HepG2 (cell line): Measurements from ENCODE around the gene PRDX5. TPM values are rescaled to one million over a fixed set of nuclear protein-coding genes. Genes with fewer than 3 reads are reported as not detected.

ENCODE experiments used
- ATRX ChIP-seq: sonication (generic); formaldehyde crosslinking; IDR thresholded peaks from 2 replicates; pipeline ENCODE4 v1.4.0; 2020; ENCODE audit warnings: missing genetic modification reagents, borderline replicate concordance
- BRD4 ChIP-seq: sonication (generic); formaldehyde crosslinking; IDR thresholded peaks from 2 replicates; pipeline ENCODE4 v1.4.0; 2020; ENCODE audit warnings: missing genetic modification reagents
- JUN ChIP-seq: sonication (generic); formaldehyde crosslinking; IDR thresholded peaks from 2 replicates; pipeline ENCODE4 v1.4.0; 2020; ENCODE audit warnings: mild to moderate bottlenecking, missing genetic modification reagents
- NCOA1 ChIP-seq: sonication (generic); formaldehyde crosslinking; IDR thresholded peaks from 2 replicates; pipeline ENCODE4 v1.9.0; 2021; ENCODE audit warnings: missing genetic modification reagents
- NFKB2 ChIP-seq: sonication (generic); formaldehyde crosslinking; IDR thresholded peaks from 2 replicates; pipeline ENCODE4 v1.4.0; 2020; ENCODE audit warnings: missing genetic modification reagents, borderline replicate concordance
- NKX3-1 ChIP-seq: sonication (generic); formaldehyde crosslinking; IDR thresholded peaks from 2 replicates; pipeline ENCODE4 v1.5.0; 2020; ENCODE audit warnings: missing genetic modification reagents
- NR2F6 ChIP-seq, 2 experiments: IDR thresholded peaks; 2 replicates each; pipeline ENCODE4 v1.6.1; 2016; ENCODE audit warnings: antibody characterized with exemption in 1 of 2, mild to moderate bottlenecking in 1 of 2
- PHF8 ChIP-seq: sonication (generic); formaldehyde crosslinking; IDR thresholded peaks from 2 replicates; pipeline ENCODE4 v1.5.0; 2020; ENCODE audit warnings: missing genetic modification reagents
- RBFOX2 ChIP-seq: fragments of 200-400 bp; formaldehyde crosslinking; IDR thresholded peaks from 2 replicates; pipeline ENCODE4 v1.6.1; 2017; ENCODE audit warnings: low read depth, mild to moderate bottlenecking, low read length
- SMARCE1 ChIP-seq: fragments of 450-650 bp; IDR thresholded peaks from 2 replicates; pipeline ENCODE4 v1.6.1; 2017; ENCODE audit warnings: borderline replicate concordance
- YEATS2 ChIP-seq: sonication (generic); formaldehyde crosslinking; IDR thresholded peaks from 2 replicates; pipeline ENCODE4 v1.4.0; 2020; ENCODE audit warnings: missing genetic modification reagents, borderline replicate concordance
- YEATS4 ChIP-seq: sonication (generic); formaldehyde crosslinking; IDR thresholded peaks from 2 replicates; pipeline ENCODE4 v1.4.0; 2020; ENCODE audit warnings: missing genetic modification reagents, borderline replicate concordance
- ZFY ChIP-seq: sonication (generic); formaldehyde crosslinking; IDR thresholded peaks from 2 replicates; pipeline ENCODE4 v1.4.0; 2020; ENCODE audit warnings: missing genetic modification reagents
- ZMYM2 ChIP-seq: sonication (generic); formaldehyde crosslinking; IDR thresholded peaks from 2 replicates; pipeline ENCODE4 v1.8.0; 2022; ENCODE audit warnings: mild to moderate bottlenecking, missing genetic modification reagents
- ZNF121 ChIP-seq: sonication (generic); formaldehyde crosslinking; IDR thresholded peaks from 2 replicates; pipeline ENCODE4 v1.5.0; 2020; ENCODE audit warnings: mild to moderate bottlenecking, missing genetic modification reagents
- ZNF24 ChIP-seq: fragments of 450-650 bp; IDR thresholded peaks from 2 replicates; pipeline ENCODE4 v1.6.1; 2017; ENCODE audit warnings: antibody characterized with exemption, mild to moderate bottlenecking
- ZNF7 ChIP-seq: IDR thresholded peaks from 2 replicates; pipeline ENCODE4 v1.6.1; 2016; ENCODE audit warnings: missing biosample characterization, missing genetic modification reagents
- ZNF749 ChIP-seq: sonication (generic); formaldehyde crosslinking; IDR thresholded peaks from 2 replicates; pipeline ENCODE4 v1.8.0; 2022; ENCODE audit warnings: mild to moderate bottlenecking, missing genetic modification reagents, moderate library complexity, borderline replicate concordance
- ZNF761 ChIP-seq: sonication (generic); formaldehyde crosslinking; conservative IDR thresholded peaks from 2 replicates; pipeline ENCODE4 v1.4.0; 2020; ENCODE audit warnings: mild to moderate bottlenecking, missing genetic modification reagents
- ZNF766 ChIP-seq: sonication (generic); formaldehyde crosslinking; IDR thresholded peaks from 2 replicates; pipeline ENCODE4 v1.5.0; 2020; ENCODE audit warnings: missing genetic modification reagents, borderline replicate concordance
- ZNF788 ChIP-seq: sonication (generic); formaldehyde crosslinking; IDR thresholded peaks from 2 replicates; pipeline ENCODE4 v1.5.0; 2020; ENCODE audit warnings: mild to moderate bottlenecking, missing genetic modification reagents, borderline replicate concordance
- ZNF792 ChIP-seq: IDR thresholded peaks from 2 replicates; pipeline ENCODE4 v1.6.1; 2016
- polyA plus RNA-seq, 8 experiments: library from polyadenylated mRNA; depleted of rRNA in 3 of 8; stranded (reverse) in 7 of 8; unstranded in 1 of 8; fragments of >200 nt; fragmentation: Illumina TruSeq in 4 of 8; extraction: Trizol in 4 of 8; gene quantifications; 2 replicates each; pipeline versions ENCODE4 v1.2.1 to v1.2.3, GENCODE V29; 2011 to 2016; ENCODE audit warnings: low read depth in 4 of 8, missing spikeins in 1 of 8, mixed read lengths in 1 of 8; ENCODE audit not compliant: insufficient read depth in 1 of 8
- total RNA-seq, 5 experiments: library from RNA; depleted of rRNA; stranded (reverse); fragments of >200 nt; fragmentation: Illumina TruSeq; extraction: Trizol; gene quantifications; 2 replicates each; pipeline ENCODE4 v1.2.3, GENCODE V29; 2016; ENCODE audit warnings: low read depth in 1 of 5
- TF ChIP-seq, protein P1 (sequence below): sonication (generic); formaldehyde crosslinking; IDR thresholded peaks from 2 replicates; pipeline ENCODE4 v1.5.1; 2020; ENCODE audit warnings: mild to moderate bottlenecking, moderate library complexity, missing genetic modification reagents
- TF ChIP-seq, protein P2 (sequence below): sonication (generic); formaldehyde crosslinking; IDR thresholded peaks from 2 replicates; pipeline ENCODE4 v1.5.1; 2020; ENCODE audit warnings: mild to moderate bottlenecking, missing genetic modification reagents, moderate library complexity
- TF ChIP-seq, protein P3 (sequence below): sonication (generic); formaldehyde crosslinking; IDR thresholded peaks from 2 replicates; pipeline ENCODE4 v1.5.1; 2020; ENCODE audit warnings: missing genetic modification reagents, mild to moderate bottlenecking, borderline replicate concordance

The PRDX5 gene
- total and polyA plus RNA-seq, 2 of the 13 experiments (the other 11 are each of a cell fraction or from before 2014, with no cell fraction given), result 215 to 311 TPM

DNA sequence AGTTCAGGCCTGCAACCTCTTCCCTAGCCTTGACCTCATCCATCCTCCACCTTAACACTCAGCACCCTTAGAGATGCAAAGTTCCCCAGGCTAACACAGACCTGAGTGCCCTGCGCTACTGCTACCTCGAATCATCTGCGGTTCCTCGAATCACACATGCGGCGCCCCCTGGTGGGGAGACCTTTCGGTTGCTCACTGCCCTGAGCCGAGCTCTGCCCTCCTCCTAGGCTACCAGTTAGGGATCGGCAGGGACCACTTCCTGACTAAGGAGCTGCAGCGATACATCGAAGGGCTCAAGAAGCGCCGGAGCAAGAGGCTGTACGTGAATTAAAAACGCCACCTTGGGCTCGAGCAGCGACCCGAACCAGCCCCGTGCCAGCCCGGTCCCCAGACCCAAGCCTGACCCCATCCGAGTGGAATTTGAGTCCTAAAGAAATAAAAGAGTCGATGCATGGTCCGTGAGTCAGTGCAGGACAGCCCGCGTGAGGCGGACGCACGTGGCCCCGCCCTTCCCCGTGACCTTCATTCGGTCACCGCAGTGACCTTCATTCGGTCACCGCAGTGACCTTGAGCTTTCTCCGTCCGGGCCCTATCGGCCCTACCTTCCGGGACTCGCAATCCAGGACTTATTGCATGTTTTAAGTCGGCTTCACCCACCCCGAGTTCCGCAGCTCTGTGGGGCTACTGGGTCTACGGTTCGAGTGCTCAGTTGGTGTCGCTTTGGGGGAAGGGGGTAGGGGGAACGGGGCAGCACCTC, 13.4 kb upstream of the PRDX5 start (continued):
- TF ChIP-seq, protein P1, sequence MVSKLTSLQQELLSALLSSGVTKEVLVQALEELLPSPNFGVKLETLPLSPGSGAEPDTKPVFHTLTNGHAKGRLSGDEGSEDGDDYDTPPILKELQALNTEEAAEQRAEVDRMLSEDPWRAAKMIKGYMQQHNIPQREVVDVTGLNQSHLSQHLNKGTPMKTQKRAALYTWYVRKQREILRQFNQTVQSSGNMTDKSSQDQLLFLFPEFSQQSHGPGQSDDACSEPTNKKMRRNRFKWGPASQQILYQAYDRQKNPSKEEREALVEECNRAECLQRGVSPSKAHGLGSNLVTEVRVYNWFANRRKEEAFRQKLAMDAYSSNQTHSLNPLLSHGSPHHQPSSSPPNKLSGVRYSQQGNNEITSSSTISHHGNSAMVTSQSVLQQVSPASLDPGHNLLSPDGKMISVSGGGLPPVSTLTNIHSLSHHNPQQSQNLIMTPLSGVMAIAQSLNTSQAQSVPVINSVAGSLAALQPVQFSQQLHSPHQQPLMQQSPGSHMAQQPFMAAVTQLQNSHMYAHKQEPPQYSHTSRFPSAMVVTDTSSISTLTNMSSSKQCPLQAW, result peak; percentile 59; the same call in 1 of the 2 replicates
- TF ChIP-seq NKX3-1 (CRISPR knock-in tag) (peak; percentile 72; the same call in 1 of the 2 replicates), ZNF761 (CRISPR knock-in tag) (no peak), ZNF792 (CRISPR knock-in tag) (0 out of 2 replicates have a peak, but pooled peaks have one; percentile 15), ZNF788 (no peak), NFKB2 (0 out of 2 replicates have a peak, but pooled peaks have one; percentile 69), JUN (CRISPR knock-in tag) (no peak), ATRX (no peak), ZNF766 (CRISPR knock-in tag) (peak; percentile 74; the same call in 1 of the 2 replicates), BRD4 (peak; percentile 76; the same call in 1 of the 2 replicates), ZNF749 (CRISPR knock-in tag) (0 out of 2 replicates have a peak, but pooled peaks have one; percentile 58), ZMYM2 (CRISPR knock-in tag) (peak; percentile 47; the same call in 1 of the 2 replicates), ZNF7 (CRISPR knock-in tag) (no peak), SMARCE1 (no peak), NCOA1 (CRISPR knock-in tag) (no peak), YEATS4 (CRISPR knock-in tag) (peak; percentile 65; the same call in 1 of the 2 replicates), ZNF24 (peak; percentile 40; the same call in 1 of the 2 replicates), RBFOX2 (peak; percentile 71), NR2F6 (IDR thresholded peaks at IDR 0.05) (peak; percentile 36), NR2F6 (CRISPR knock-in tag; IDR thresholded peaks at IDR 0.05) (0 out of 2 replicates have a peak, but pooled peaks have one; percentile 15), YEATS2 (peak; percentile 55; the same call in 1 of the 2 replicates), ZFY (CRISPR knock-in tag) (peak; percentile 53), ZNF121 (CRISPR knock-in tag) (no peak), PHF8 (CRISPR knock-in tag) (peak; percentile 69)
- TF ChIP-seq, protein P2, sequence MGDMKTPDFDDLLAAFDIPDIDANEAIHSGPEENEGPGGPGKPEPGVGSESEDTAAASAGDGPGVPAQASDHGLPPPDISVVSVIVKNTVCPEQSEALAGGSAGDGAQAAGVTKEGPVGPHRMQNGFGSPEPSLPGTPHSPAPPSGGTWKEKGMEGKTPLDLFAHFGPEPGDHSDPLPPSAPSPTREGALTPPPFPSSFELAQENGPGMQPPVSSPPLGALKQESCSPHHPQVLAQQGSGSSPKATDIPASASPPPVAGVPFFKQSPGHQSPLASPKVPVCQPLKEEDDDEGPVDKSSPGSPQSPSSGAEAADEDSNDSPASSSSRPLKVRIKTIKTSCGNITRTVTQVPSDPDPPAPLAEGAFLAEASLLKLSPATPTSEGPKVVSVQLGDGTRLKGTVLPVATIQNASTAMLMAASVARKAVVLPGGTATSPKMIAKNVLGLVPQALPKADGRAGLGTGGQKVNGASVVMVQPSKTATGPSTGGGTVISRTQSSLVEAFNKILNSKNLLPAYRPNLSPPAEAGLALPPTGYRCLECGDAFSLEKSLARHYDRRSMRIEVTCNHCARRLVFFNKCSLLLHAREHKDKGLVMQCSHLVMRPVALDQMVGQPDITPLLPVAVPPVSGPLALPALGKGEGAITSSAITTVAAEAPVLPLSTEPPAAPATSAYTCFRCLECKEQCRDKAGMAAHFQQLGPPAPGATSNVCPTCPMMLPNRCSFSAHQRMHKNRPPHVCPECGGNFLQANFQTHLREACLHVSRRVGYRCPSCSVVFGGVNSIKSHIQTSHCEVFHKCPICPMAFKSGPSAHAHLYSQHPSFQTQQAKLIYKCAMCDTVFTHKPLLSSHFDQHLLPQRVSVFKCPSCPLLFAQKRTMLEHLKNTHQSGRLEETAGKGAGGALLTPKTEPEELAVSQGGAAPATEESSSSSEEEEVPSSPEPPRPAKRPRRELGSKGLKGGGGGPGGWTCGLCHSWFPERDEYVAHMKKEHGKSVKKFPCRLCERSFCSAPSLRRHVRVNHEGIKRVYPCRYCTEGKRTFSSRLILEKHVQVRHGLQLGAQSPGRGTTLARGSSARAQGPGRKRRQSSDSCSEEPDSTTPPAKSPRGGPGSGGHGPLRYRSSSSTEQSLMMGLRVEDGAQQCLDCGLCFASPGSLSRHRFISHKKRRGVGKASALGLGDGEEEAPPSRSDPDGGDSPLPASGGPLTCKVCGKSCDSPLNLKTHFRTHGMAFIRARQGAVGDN (CRISPR knock-in tag), result peak; percentile 84
- TF ChIP-seq, protein P3, sequence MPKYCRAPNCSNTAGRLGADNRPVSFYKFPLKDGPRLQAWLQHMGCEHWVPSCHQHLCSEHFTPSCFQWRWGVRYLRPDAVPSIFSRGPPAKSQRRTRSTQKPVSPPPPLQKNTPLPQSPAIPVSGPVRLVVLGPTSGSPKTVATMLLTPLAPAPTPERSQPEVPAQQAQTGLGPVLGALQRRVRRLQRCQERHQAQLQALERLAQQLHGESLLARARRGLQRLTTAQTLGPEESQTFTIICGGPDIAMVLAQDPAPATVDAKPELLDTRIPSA, result no peak
